ENCODE measurements around the gene SLIT3. TPM values are rescaled to one million over a fixed set of nuclear protein-coding genes. Genes with fewer than 3 reads are reported as not detected.

Gene SLIT3
- total RNA-seq, 1 donor from 2014 or later = not detected

- no peak for DNase-seq
These were observed 233.2 kb downstream of the SLIT3 start for GRCh38 chr5:169067751-169068173.

GRCh38 chr5:169065400-169065799 is 235.5 kb downstream of the SLIT3 start:
- DNase-seq = no peak

GRCh38 chr5:169064093-169064492 is 236.8 kb downstream of the SLIT3 start:
- no peak for DNase-seq

- DNase-seq = no peak
These were observed 237.5 kb downstream of the SLIT3 start for GRCh38 chr5:169063316-169063953.

- no peak for DNase-seq
These were observed 238.2 kb downstream of the SLIT3 start for GRCh38 chr5:169062690-169063089.

GRCh38 chr5:169054506-169054905 is 246.4 kb downstream of the SLIT3 start:
- no peak for DNase-seq

- no peak for DNase-seq
These were observed 248.7 kb downstream of the SLIT3 start for GRCh38 chr5:169052207-169052606.

- DNase-seq = no peak
These were observed 249.6 kb downstream of the SLIT3 start for GRCh38 chr5:169051351-169051750.

GRCh38 chr5:169050636-169051035 is 250.3 kb downstream of the SLIT3 start:
- DNase-seq = no peak

GRCh38 chr5:169050146-169050571 is 250.8 kb downstream of the SLIT3 start:
- DNase-seq = no peak

GRCh38 chr5:169049712-169050111 is 251.2 kb downstream of the SLIT3 start:
- no peak for DNase-seq

GRCh38 chr5:169048181-169049125 is 252.5 kb downstream of the SLIT3 start:
- DNase-seq = no peak

GRCh38 chr5:169044962-169045361 is 256.0 kb downstream of the SLIT3 start:
- DNase-seq = no peak

GRCh38 chr5:169041180-169041579 is 259.8 kb downstream of the SLIT3 start:
- DNase-seq = no peak

- no peak for DNase-seq
These were observed 261.3 kb downstream of the SLIT3 start for GRCh38 chr5:169039592-169039991.

- DNase-seq = no peak
These were observed 263.5 kb downstream of the SLIT3 start for GRCh38 chr5:169037466-169037865.

GRCh38 chr5:169036079-169036805 is 264.7 kb downstream of the SLIT3 start:
- no peak for DNase-seq

- DNase-seq = no peak
These were observed 271.2 kb downstream of the SLIT3 start for GRCh38 chr5:169029661-169030274.

- DNase-seq = no peak
These were observed 271.9 kb downstream of the SLIT3 start for GRCh38 chr5:169029037-169029436.

GRCh38 chr5:169027501-169028061 is 273.4 kb downstream of the SLIT3 start:
- DNase-seq = no peak

- no peak for DNase-seq
These were observed 275.4 kb downstream of the SLIT3 start for GRCh38 chr5:169025491-169025890.

GRCh38 chr5:169024421-169024820 is 276.5 kb downstream of the SLIT3 start:
- DNase-seq = no peak

Measured in dermis blood vessel endothelial cell (primary cell).